Neutrophil (primary cell): ENCODE measurements around the gene PNKP.

Experiments
- H3K27ac ChIP-seq: fragments of 200-600 bp; sonication (generic); 2 replicates; pipeline ENCODE4 v1.5.1; 2016; ENCODE audit warnings: mild to moderate bottlenecking, moderate library complexity
- H3K27me3 ChIP-seq: fragments of 200-600 bp; sonication (generic); 2 replicates; pipeline ENCODE4 v1.6.0; 2016; ENCODE audit warnings: mild to moderate bottlenecking
- H3K36me3 ChIP-seq: fragments of 200-600 bp; sonication (generic); 2 replicates; pipeline ENCODE4 v1.5.1; 2017
- H3K4me1 ChIP-seq, 2 experiments: fragments of 200-600 bp in 1 of 2; sonication (generic) in 1 of 2; 1 replicate in 1 of 2; 2 replicates in 1 of 2; pipeline versions ENCODE4 v1.5.1 to v1.6.1; 2013 to 2016; ENCODE audit warnings: low read depth in 1 of 2, low read length in 1 of 2, mild to moderate bottlenecking in 1 of 2, moderate library complexity in 1 of 2; ENCODE audit not compliant: control insufficient read depth in 1 of 2, insufficient read depth in 1 of 2
- H3K4me3 ChIP-seq, 2 experiments: fragments of 200-600 bp in 1 of 2; sonication (generic) in 1 of 2; 1 replicate in 1 of 2; 2 replicates in 1 of 2; pipeline ENCODE4 v1.5.1; 2013 to 2016; ENCODE audit warnings: low read depth in 1 of 2, low read length in 1 of 2, mild to moderate bottlenecking in 1 of 2, moderate library complexity in 1 of 2
- H3K9me3 ChIP-seq: fragments of 200-600 bp; sonication (generic); 2 replicates; pipeline ENCODE4 v1.5.1; 2016
- CTCF ChIP-seq: fragments of 200-600 bp; sonication (generic); IDR thresholded peaks from 2 replicates; pipeline ENCODE4 v1.5.1; 2016; ENCODE audit warnings: antibody characterized with exemption

PNKP gene

DNA sequence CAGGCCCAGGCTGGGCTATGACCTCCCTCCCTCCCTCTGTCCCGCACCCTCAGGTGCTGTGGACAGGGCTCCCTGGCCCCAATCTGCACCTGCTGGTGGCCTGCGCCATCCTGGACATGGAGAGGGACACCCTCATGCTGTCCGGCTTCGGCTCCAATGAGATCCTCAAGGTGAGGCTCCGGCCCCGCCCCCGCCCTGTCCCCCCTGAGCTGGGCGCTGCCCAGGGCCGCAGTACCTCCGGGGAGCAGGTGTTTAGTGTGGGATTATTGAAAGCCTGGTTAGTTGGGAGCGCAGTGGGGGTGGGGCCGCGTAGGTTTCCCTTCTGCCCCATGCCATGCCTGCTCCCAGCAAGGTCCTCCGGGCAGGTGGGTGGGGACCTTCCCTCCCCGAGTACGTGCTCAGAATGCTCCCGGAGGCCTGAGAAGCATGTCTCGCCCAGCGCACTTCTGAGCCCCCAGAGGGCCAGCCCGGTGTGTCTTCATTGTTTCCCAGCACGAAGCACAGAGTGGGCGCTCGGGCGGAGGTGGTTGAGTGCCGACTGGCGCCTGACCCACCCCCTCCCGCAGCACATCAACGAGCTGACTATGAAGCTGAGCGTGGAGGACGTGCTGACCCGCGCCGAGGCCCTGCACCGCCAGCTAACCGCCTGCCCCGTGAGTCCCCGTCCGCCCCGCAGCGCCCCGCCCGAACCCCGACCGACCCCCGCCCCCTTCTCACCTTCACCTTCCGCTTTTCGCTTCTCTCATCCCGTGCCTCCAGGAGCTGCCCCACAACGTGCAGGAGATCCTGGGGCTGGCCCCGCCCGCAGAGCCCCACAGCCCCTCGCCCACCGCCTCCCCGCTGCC, 20.5 kb upstream of the PNKP start:
- H3K4me3 ChIP-seq, result no peak overlapping the region
- no peaks in the 10 kb centered on the region for H3K9me3 ChIP-seq
- TF ChIP-seq CTCF, result no peak
- peaks cover 9 to 11% of the 10 kb centered on the region in 2 experiments for H3K4me1 ChIP-seq
- peaks cover 41% of the 10 kb centered on the region for H3K27me3 ChIP-seq
- peaks cover 46% of the 10 kb centered on the region for H3K36me3 ChIP-seq
- no peak overlapping the region for H3K27ac ChIP-seq

DNA sequence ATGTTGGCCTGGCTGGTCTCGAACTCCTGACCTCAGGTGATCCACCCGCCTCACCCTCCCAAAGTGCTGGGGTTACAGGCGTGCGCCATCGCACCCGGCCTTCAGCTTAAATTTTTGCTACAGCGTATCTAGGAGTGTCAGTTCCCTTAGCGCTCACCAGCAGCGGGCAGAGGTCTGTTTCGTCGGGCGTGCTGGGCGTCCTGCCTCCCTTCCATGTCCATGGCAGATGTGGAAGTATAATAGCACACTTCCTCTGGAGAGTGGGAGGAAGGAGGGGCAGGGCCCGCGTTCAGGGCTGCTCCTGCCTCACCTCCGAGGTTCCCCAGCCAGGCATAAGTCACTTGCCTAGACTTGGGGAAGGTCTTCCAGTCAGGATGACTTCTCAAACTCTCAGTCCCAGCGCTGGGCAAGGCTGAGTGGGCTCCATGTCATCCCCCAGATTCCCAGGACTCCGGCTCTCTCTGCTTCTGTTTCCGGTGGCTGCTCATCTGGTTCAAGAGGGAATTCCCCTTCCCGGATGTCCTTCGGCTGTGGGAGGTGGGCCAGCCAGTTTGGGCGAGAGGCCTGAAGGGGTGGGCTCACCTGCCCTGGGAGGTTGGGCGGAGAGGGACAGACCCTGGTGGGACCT, 19.8 kb upstream of the PNKP start:
- no peaks in the 10 kb centered on the region for H3K9me3 ChIP-seq
- H3K4me1 ChIP-seq, result peaks cover 9 to 11% of the 10 kb centered on the region in 2 experiments
- no peak overlapping the region for H3K4me3 ChIP-seq
- peaks cover 33% of the 10 kb centered on the region for H3K27me3 ChIP-seq
- TF ChIP-seq CTCF, result no peak
- peaks cover 53% of the 10 kb centered on the region for H3K36me3 ChIP-seq
- no peak overlapping the region for H3K27ac ChIP-seq

- Histone ChIP-seq H3K27ac (no peak overlapping the region), H3K9me3 (no peaks in the 10 kb centered on the region), H3K4me1 (peaks cover 2% of the 10 kb centered on the region in 2 experiments), H3K27me3 (peaks cover 12% of the 10 kb centered on the region), H3K36me3 (peaks cover 74% of the 10 kb centered on the region), H3K4me3 (no peak overlapping the region)
- no peak for TF ChIP-seq CTCF
These were observed 17.4 kb upstream of the PNKP start for GRCh38 chr19:49884760-49885159.

GRCh38 chr19:49884109-49884508, 16.7 kb upstream of the PNKP start:
- TF ChIP-seq CTCF, result no peak
- peaks cover 5% of the 10 kb centered on the region for H3K27me3 ChIP-seq
- H3K4me1 ChIP-seq, result peaks cover 3 to 5% of the 10 kb centered on the region in 2 experiments
- no peak overlapping the region for H3K27ac ChIP-seq
- H3K36me3 ChIP-seq, result peaks cover 74% of the 10 kb centered on the region
- H3K4me3 ChIP-seq, result no peak overlapping the region
- no peaks in the 10 kb centered on the region for H3K9me3 ChIP-seq

DNA sequence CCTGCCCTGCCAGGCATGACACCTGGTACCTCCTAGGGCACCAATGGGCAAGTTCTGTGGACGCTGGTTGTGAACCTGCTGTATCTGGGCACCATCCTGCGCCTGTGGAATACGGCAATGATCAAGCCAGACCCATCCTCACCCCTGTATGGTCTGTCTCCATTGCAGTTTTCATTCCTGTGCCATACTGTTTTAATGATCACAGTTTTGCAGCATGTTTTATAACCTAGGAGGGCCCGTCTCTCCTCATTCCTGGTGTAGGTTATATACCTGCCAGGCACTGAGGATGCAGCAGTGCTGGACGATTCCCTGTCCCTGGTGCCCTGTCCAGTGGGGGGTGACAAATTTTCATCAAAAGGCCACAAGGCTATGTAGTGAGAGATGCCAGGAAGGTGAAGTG, 15.7 kb upstream of the PNKP start:
- no peak for TF ChIP-seq CTCF
- no peaks in the 10 kb centered on the region for H3K27me3 ChIP-seq
- H3K4me1 ChIP-seq, result peaks cover 13 to 16% of the 10 kb centered on the region in 2 experiments
- peaks cover 64% of the 10 kb centered on the region for H3K36me3 ChIP-seq
- no peaks in the 10 kb centered on the region for H3K9me3 ChIP-seq
- H3K4me3 ChIP-seq, result no peak overlapping the region
- H3K27ac ChIP-seq, result no peak overlapping the region
